ENCODE results near the gene NKAIN2.
"Not testable (repeated sequence)": the region's sequence is repeated elsewhere in the genome, so short reads cannot be mapped to it uniquely, and the experiment has no call there.

The NKAIN2 gene

DNA sequence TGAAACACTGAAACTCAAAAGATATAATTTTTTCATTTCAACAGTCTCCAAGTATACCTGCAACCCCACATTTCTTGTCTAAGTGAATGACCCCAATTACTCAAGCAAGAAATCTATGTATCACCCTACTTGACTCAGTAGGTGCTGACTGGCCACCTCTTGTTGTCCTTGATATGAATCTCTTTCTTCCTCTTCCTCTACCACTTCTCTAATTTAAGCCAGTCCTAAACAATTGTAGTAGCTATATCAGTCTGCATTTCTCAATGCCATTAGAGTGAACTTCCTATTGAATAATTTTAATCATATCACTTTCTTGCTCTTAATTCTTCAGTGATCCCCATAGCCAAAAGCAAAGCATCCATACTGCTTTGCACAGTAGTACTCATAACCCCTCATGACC, 93.2 kb downstream of the NKAIN2 start:
- DNase-seq = no peak

- DNase-seq = no peak
Measured at GRCh38 chr6:123897965-123898364, 94.3 kb downstream of the NKAIN2 start.

DNA sequence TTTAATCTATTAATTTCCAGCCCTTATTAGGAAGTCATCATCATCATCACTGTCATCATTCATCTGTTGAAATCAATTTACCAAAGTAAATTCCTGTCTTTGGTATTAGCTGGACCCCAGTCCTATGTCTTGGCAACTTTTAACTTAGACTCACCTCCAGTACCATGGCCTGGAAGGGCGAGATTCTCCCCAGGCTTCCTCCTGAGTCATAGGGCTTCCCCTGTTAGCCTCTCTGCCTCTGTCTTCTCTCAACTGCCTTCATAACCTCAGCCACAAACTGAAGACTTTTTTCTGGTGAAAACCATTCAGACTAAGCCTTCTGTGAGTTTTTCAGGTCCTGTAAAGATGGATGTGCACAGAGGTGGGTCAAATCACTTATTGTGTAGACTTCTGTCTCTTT, 95.0 kb downstream of the NKAIN2 start:
- DNase-seq = no peak

- no peak for DNase-seq
Measured at GRCh38 chr6:123899745-123900144, 96.1 kb downstream of the NKAIN2 start.

- no peak for DNase-seq
Measured at GRCh38 chr6:123901436-123901835, 97.8 kb downstream of the NKAIN2 start.

GRCh38 chr6:123902738-123903313, 99.2 kb downstream of the NKAIN2 start:
- no peak for DNase-seq

GRCh38 chr6:123904228-123904627, 100.6 kb downstream of the NKAIN2 start:
- DNase-seq = no peak

GRCh38 chr6:123908797-123909196, 105.1 kb downstream of the NKAIN2 start:
- DNase-seq = no peak

GRCh38 chr6:123909989-123910388, 106.3 kb downstream of the NKAIN2 start:
- DNase-seq = no peak

DNA sequence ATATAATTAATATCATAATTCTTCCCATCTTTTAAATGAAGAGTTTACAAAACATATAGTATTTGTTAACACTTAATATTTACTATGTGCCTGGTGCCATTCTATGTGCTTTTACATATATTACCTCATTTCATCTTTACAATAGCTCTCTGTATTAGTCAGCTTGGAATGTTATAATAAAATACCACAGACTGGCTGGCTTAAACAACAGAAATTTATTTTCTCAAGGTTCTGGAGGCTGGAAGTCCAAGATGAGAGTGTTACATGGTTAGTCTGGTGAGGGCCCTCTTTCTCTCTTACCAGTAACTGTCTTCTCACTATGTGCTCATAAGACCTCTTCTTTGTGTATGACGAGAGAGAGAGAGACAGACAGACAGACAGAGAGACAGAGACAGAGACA, 110.2 kb downstream of the NKAIN2 start:
- no peak for DNase-seq

GRCh38 chr6:123923379-123923778, 119.7 kb downstream of the NKAIN2 start:
- DNase-seq = not testable (repeated sequence)

- DNase-seq = peak in 1 of 2 experiments; percentile 44
Measured at GRCh38 chr6:123925350-123925749, 121.7 kb downstream of the NKAIN2 start.

DNA sequence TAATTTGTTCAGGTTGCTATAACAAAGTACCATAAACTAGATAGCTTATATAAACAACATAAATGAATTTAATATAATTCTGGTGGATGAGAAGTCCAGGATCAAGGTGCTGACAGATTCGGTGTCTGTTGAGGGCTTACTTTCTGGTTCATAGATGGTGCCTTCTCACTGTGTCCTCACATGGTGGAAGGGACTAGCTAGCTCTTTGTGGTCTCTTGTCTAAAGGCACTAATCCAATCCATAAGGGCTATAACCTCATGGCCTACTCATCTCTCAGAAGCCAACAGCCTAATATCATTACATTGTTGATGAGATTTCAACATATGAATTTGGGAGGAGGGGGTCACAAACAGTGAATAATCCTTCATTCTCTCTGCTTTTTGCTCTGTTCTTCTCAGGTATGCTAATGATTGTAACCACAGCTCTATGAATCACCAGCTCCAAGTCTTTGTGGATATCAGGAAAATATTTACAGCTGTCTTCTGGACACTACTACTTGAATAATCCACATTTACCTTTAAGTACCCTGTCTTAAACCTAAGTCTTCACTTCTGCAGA, 122.3 kb downstream of the NKAIN2 start:
- no peak for DNase-seq

- DNase-seq = no peak
Measured at GRCh38 chr6:123928529-123928928, 124.9 kb downstream of the NKAIN2 start.

- no peak for DNase-seq
Measured at GRCh38 chr6:123931928-123932327, 128.3 kb downstream of the NKAIN2 start.

- no peak for DNase-seq
Measured at GRCh38 chr6:123940551-123940950, 136.9 kb downstream of the NKAIN2 start.

GRCh38 chr6:123941855-123942254, 138.2 kb downstream of the NKAIN2 start:
- no peak for DNase-seq

DNA sequence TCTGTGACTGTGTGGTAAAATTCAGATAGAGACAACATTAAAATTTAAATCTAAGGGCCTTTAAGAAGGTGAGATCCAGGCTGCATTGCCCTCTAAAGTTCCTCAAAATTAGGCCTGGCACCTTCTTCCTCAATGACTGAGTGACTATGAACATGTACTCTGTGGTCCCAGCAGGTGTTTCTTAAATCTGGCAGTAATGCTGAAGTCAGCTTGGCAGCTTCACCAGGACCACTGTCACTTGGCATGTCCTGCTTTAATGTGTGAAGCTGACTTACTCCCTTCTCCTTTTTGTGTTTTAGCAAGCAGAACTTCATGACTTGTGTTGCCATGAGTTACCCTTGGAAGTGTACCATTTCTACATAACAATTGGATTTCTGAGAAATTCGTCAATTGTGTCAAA, 141.7 kb downstream of the NKAIN2 start:
- no peak for DNase-seq

DNA sequence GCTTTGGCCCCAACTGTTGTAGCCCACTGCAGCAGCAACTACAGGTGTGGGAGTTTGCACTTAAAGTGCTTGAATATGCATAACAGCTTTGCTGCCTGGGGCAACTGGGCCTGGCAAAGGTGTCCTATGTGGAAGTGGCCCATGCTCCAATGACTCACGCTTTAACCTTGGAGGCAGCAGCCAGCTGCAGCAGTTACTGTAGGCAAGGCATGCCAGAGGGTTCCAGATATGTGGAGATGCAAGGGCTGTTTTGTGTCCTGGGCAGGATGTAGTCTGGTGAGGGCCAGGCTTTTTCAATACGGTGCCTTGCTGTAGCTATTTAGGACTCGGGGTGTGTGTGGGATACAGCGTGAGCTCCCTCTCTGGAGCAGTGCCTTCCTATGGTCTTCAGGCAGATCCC, 150.3 kb downstream of the NKAIN2 start:
- no peak for DNase-seq

DNA sequence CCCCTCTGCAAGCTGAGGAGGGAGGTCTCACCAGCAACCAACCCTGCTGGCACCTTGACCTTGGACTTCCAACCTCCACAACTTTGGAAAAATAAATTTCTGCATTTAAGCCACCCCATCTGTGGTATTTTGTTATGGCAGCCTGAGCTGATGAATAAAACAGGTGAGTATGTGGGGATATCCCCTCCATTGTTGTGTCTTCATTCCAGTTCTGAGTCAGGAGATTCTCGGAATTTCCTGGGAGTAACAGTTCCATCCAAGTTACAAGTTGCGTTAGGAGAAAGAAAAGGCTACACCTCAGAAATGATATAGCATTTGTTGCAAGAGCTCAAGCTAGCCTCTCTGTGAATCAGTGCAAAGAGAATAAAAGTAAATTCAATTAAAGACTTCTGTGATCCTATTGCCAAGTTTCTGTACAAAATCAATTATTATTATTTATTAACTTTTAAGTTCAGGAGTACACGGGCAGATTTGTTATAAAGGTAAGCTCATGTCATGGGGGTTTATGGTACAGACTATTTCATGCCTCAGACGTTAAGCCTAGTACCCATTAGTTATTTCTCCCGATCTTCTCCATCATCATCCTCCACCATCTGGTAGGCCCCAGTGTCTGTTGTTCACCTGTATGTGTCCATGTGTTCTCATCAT, 153.0 kb downstream of the NKAIN2 start:
- DNase-seq = no peak

GRCh38 chr6:123962508-123962907, 158.8 kb downstream of the NKAIN2 start:
- no peak for DNase-seq

DNA sequence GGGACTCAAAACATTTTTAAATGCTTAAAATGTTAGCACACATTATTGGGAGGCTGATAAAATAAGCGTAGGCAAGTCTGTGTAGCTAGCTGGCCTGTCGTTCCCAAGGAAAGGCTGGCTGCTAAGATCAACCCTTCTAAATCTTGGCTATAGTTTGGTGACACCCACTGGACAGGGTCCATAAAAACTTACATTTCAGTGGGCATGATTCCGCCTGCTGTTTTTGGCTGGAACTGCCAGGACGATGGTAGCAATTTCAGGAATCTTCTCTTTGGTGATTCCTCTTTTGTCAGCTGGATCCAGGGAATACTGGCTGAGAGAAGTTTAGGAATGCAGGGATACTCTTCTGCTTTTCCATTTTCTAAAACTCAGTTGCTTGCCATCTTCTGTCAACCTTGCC, 162.2 kb downstream of the NKAIN2 start:
- DNase-seq = no peak

DNA sequence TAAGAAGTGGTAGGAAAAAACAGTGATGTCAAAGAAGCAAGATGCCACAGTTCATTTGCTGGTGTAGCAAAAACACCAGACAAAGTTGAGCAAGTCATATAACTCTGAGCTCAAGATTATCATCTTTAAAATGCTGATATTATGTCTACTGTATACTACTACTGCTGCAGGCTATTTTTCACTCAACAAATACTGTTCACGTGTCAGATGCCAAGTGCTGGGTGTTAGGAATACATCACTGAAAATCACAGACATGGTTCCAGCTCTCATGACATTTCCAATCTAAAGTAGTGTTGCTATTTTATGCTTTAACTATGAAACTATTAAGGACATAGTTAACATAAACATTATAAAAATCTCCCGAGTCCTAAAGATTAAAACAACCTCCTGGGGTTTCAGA, 163.0 kb downstream of the NKAIN2 start:
- no peak for DNase-seq

DNA sequence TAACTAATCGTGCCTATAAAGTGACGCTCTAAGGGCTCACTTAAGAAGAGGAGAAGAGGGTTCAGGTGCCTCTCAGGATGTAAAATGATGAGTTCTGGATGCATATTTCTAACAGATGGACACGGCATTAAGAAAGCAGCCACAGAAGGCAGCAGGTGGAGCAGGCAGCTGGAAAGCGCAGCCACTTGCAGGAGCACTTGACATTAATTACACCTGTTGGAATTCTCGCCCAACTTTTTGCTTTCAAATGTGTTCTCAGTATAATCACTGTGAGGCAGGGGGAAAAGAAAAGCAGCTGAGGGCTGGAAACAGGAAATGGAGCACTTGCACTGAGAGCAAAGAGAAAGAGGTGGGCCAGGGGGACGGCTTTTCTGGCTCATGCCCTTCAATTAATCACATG, 164.2 kb downstream of the NKAIN2 start:
- no peak for DNase-seq

Measured in Kasumi-1 (cell line).